ENCODE results near the gene PCOLCE2.

The PCOLCE2 gene

GRCh38 chr3:142910280-142910679 is 21.4 kb upstream of the PCOLCE2 start:
- Histone ChIP-seq H3K79me2 (ENCODE audit: low read length) (no peaks in the 10 kb centered on the region), H3K4me1 (ENCODE audit: low read length) (peaks cover 2% of the 10 kb centered on the region), H3K27me3 (ENCODE audit: low read depth, low read length) (no peaks in the 10 kb centered on the region), H3K36me3 (replicated peaks; ENCODE audit: low read depth, low read length) (no peaks in the 10 kb centered on the region), H4K20me1 (ENCODE audit: insufficient read depth, low read length) (no peaks in the 10 kb centered on the region), H3K9me3 (ENCODE audit: insufficient read depth, low read length) (no peaks in the 10 kb centered on the region), H2AFZ (ENCODE audit: low read depth, low read length) (no peak overlapping the region), H3K4me3 (ENCODE audit: low read length) (no peak overlapping the region), H3K9ac (ENCODE audit: low read length) (no peak overlapping the region), H3K27ac (ENCODE audit: low read length) (no peak overlapping the region), H3K4me2 (ENCODE audit: low read length) (no peak overlapping the region)
- TF ChIP-seq EZH2phosphoT487 (IDR thresholded peaks at IDR 0.05; ENCODE audit: low read depth): no peak
- TF ChIP-seq CTCF (IDR thresholded peaks at IDR 0.05; ENCODE audit: low read depth, low read length): no peak

GRCh38 chr3:142909282-142909681 is 20.4 kb upstream of the PCOLCE2 start:
- Histone ChIP-seq H3K4me3 (ENCODE audit: low read length) (no peak overlapping the region), H3K9me3 (ENCODE audit: insufficient read depth, low read length) (no peaks in the 10 kb centered on the region), H4K20me1 (ENCODE audit: insufficient read depth, low read length) (no peaks in the 10 kb centered on the region), H3K27ac (ENCODE audit: low read length) (no peak overlapping the region), H2AFZ (ENCODE audit: low read depth, low read length) (no peak overlapping the region), H3K9ac (ENCODE audit: low read length) (no peak overlapping the region), H3K27me3 (ENCODE audit: low read depth, low read length) (no peaks in the 10 kb centered on the region), H3K4me1 (ENCODE audit: low read length) (peaks cover 10% of the 10 kb centered on the region), H3K36me3 (replicated peaks; ENCODE audit: low read depth, low read length) (no peaks in the 10 kb centered on the region), H3K4me2 (ENCODE audit: low read length) (no peak overlapping the region), H3K79me2 (ENCODE audit: low read length) (no peaks in the 10 kb centered on the region)
- TF ChIP-seq EZH2phosphoT487 (IDR thresholded peaks at IDR 0.05; ENCODE audit: low read depth): no peak

GRCh38 chr3:142907996-142908395 is 19.1 kb upstream of the PCOLCE2 start:
- Histone ChIP-seq H3K79me2 (ENCODE audit: low read length) (no peaks in the 10 kb centered on the region), H3K27me3 (ENCODE audit: low read depth, low read length) (no peaks in the 10 kb centered on the region), H3K4me2 (ENCODE audit: low read length) (no peak overlapping the region), H3K9me3 (ENCODE audit: insufficient read depth, low read length) (no peaks in the 10 kb centered on the region), H2AFZ (ENCODE audit: low read depth, low read length) (no peak overlapping the region), H4K20me1 (ENCODE audit: insufficient read depth, low read length) (no peaks in the 10 kb centered on the region), H3K4me3 (ENCODE audit: low read length) (no peak overlapping the region), H3K36me3 (replicated peaks; ENCODE audit: low read depth, low read length) (no peaks in the 10 kb centered on the region), H3K4me1 (ENCODE audit: low read length) (peaks cover 10% of the 10 kb centered on the region), H3K9ac (ENCODE audit: low read length) (no peak overlapping the region), H3K27ac (ENCODE audit: low read length) (no peak overlapping the region)
- TF ChIP-seq CTCF (IDR thresholded peaks at IDR 0.05; ENCODE audit: low read depth, low read length) (no peak), EZH2phosphoT487 (IDR thresholded peaks at IDR 0.05; ENCODE audit: low read depth) (no peak)

GRCh38 chr3:142904639-142905436 is 16.0 kb upstream of the PCOLCE2 start:
- Histone ChIP-seq H3K4me2 (ENCODE audit: low read length) (peak overlapping the region; percentile 39), H3K27me3 (ENCODE audit: low read depth, low read length) (no peaks in the 10 kb centered on the region), H3K4me3 (ENCODE audit: low read length) (0 out of 2 replicates have a peak overlapping the region, but pooled peaks have one; percentile 6), H3K27ac (ENCODE audit: low read length) (no peak overlapping the region), H3K4me1 (ENCODE audit: low read length) (peaks cover 10% of the 10 kb centered on the region), H3K36me3 (replicated peaks; ENCODE audit: low read depth, low read length) (no peaks in the 10 kb centered on the region), H3K9ac (ENCODE audit: low read length) (no peak overlapping the region), H3K9me3 (ENCODE audit: insufficient read depth, low read length) (no peaks in the 10 kb centered on the region), H4K20me1 (ENCODE audit: insufficient read depth, low read length) (no peaks in the 10 kb centered on the region), H2AFZ (ENCODE audit: low read depth, low read length) (peak overlapping the region; percentile 99), H3K79me2 (ENCODE audit: low read length) (no peaks in the 10 kb centered on the region)
- TF ChIP-seq EZH2phosphoT487 (IDR thresholded peaks at IDR 0.05; ENCODE audit: low read depth) (no peak), CTCF (IDR thresholded peaks at IDR 0.05; ENCODE audit: low read depth, low read length) (peak; percentile 60)

Measured in OCI-LY3 (cell line).